Measurements from ENCODE around the gene IL3.
"Not testable (repeated sequence)": the region's sequence is repeated elsewhere in the genome, so short reads cannot be mapped to it uniquely, and the experiment has no call there.

IL3 gene

GRCh38 chr5:132095424-132095972 lies 35.0 kb downstream of the IL3 start:
- DNase-seq = peak; percentile 24

DNA sequence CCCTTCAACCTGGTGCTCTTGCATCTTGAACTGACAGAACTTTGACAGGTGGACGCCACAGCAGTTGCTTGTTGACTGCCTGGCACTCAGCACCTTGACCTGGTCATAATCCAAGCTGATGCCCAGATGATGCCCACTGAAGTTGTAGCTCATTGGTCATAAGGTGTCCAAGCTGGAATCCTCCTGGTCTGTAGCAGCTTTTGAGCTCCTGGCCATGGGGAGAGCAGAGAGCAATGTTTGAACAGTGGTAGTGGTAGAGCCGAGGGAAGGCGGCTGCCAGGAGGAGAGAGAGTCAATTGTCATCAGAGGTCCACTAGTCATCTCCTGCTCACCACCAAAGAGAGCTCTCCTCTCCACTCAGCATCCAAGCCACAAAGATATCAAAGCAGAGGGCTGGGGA lies 36.4 kb downstream of the IL3 start:
- no peak for DNase-seq

GRCh38 chr5:132098151-132098594 lies 37.7 kb downstream of the IL3 start:
- DNase-seq = peak; percentile 45

GRCh38 chr5:132098621-132099020 lies 38.2 kb downstream of the IL3 start:
- no peak for DNase-seq

DNA sequence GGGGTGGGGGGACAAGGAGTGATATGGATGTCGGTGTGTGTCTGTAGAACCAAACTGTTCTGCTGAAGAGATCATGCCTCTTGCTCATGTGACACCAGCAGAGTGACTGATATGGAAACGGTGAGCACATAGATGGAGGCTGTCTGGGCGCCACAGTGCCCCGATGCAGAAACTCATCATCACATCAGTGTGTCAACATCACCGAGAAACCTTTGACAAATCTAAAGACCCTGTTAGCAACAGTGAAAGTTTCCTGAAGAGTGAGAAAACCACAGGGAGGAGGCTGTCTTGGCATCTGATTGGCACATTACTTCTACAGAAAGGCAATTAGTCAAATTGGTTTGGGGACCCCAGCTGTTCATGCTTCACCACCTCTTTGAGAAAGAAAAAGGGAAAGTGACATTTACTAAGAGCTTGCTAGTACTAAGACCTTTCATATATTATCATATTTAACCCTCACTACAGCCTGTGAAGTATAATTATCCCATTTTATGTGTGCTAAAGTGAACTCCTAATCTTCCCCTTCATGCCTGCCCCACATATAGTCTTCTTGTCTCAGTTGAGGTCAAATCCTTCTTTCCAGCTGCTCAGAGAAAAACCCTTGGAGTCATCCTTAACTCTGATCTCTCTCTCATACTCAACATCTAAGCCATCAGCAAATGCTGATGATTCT lies 38.8 kb downstream of the IL3 start:
- no peak for DNase-seq

- no peak for DNase-seq
These were observed 39.5 kb downstream of the IL3 start for GRCh38 chr5:132099905-132100304.

GRCh38 chr5:132100672-132101261 lies 40.3 kb downstream of the IL3 start:
- DNase-seq = no peak

GRCh38 chr5:132101385-132101880 lies 41.0 kb downstream of the IL3 start:
- DNase-seq = no peak

GRCh38 chr5:132102101-132102701 lies 41.7 kb downstream of the IL3 start:
- no peak for DNase-seq

DNA sequence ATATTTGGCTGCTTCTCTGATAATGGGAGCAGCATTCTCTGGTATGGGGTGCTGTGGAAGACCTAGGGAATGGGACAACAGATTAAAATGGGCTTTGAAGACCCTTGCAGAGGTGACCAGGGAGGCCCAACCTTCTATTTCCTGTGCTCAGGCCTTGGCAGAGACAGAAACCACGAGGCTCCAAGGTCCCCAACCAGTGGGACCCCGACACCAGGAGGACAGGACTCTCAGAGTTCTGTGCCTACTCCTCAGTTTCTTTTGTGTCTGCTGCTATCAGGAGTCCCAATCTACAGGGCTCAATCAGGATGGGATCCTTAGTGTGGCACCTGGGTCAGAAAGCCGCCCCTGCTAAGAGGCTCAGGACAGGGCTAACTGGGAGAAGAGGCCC lies 42.5 kb downstream of the IL3 start:
- DNase-seq = no peak

DNA sequence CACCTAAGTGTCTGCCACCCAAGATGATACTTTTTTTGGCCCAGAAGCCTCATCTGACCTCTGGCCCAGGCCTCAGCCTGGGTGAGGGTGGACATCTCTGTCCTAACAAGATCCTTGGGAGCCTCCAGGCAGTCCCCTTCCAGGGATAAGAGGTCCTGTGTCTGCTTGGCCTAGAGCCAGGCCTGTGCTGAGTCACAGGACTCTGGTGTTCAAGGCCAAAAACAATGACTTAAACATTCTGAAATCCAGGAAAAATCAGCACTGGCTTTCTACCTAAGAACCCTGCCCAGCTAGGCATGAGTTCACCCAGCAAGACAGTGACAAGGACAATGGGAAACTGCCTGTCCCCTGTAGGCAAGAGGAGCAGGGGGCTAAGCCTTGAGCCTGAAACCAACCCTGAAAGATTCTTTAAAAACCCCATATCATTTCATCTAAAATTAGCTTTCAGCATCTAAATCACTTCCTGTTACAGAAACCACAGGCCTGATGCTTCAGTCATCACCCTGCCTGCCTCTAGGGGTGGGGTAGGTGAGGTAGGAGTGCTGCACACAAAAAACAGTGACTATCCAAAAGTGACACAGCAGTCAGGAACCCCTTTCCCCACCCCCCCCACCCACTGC lies 43.0 kb downstream of the IL3 start:
- DNase-seq = peak; percentile 95

GRCh38 chr5:132103969-132104391 lies 43.5 kb downstream of the IL3 start:
- peak; percentile 20 for DNase-seq

DNA sequence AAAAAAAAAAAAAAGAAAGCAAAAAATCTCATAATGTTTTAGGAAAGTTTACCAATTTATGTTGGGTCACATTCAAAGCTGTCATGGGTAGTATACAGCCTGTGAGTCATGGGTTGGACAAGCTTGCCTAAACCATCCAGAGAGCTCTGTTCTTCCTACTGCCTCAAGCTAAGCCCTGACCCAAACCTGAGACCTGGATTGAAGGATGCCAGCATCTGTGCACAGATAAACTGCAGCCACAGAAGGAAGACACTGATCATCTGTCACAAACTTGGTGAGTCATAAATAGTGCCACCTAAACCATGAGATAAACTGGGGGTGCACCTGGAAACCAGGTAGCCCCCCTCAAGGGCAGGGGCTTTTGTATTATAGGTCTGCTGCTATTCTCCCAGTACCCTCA lies 44.1 kb downstream of the IL3 start:
- DNase-seq = peak; percentile 54

GRCh38 chr5:132105688-132106087 lies 45.2 kb downstream of the IL3 start:
- DNase-seq = no peak

DNA sequence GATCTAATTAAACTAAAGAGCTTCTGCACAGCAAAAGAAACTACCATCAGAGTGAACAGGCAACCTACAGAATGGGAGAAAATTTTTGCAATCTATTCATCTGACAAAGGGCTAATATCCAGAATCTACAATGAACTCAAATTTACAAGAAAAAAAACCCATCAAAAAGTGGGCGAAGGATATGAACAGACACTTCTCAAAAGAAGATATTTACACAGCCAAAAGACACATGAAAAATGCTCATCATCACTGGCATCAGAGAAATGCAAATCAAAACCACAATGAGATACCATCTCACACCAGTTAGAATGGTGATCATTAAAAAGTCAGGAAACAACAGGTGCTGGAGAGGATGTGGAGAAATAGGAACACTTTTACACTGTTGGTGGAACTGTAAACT lies 48.0 kb downstream of the IL3 start:
- not testable (repeated sequence) for DNase-seq

- DNase-seq = not testable (repeated sequence)
These were observed 48.5 kb downstream of the IL3 start for GRCh38 chr5:132108957-132109356.

GRCh38 chr5:132109494-132110053 lies 49.1 kb downstream of the IL3 start:
- no peak for DNase-seq

- no peak for DNase-seq
These were observed 49.7 kb downstream of the IL3 start for GRCh38 chr5:132110195-132110594.

DNA sequence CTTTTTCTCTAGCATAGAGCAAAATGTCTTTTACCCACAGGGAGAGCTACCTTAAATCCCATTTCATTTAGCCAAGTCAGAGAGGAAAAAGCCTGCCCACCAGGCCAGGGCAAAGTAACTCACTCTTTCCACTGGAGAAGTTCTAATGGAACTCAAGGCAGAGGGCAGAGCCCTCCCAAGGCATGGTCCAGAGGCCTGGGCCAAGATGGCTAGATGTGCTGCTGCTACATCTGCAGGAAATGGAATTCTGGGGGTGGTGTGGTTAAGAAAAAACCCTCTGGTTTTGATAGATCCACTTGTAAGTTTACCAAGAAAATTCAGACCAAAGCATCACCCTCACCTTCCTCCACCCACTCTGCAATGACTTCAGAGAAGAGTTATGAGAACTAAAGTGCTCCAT lies 50.5 kb downstream of the IL3 start:
- peak; percentile 30 for DNase-seq

DNA sequence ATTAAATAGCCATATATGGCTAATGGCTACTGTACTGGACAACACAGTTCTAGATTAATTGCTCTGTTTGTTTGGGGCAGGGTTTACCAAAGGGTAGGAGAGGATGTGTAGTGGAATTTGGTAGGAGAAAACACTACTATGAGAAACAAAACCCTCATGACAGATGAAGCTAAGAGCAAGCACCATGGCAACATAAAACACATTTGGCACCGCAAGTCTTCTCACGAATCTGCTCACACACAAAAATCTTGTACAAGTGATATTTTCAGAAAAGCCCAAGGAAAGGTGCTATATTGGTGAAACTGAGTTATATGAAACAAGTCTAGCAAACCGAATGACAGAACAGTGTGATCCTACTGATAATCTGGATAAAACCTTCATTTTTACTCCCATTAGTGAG lies 51.7 kb downstream of the IL3 start:
- DNase-seq = no peak

All from EL (cell line).